GM12801 (cell line): ENCODE data around the gene ZYX.

Source experiments
- CTCF ChIP-seq: IDR thresholded peaks from one replicate; pipeline ENCODE4 v1.5.1; 2011; ENCODE audit warnings: control low read depth; ENCODE audit not compliant: insufficient read length; ENCODE audit errors: extremely low read depth

ZYX gene

DNA sequence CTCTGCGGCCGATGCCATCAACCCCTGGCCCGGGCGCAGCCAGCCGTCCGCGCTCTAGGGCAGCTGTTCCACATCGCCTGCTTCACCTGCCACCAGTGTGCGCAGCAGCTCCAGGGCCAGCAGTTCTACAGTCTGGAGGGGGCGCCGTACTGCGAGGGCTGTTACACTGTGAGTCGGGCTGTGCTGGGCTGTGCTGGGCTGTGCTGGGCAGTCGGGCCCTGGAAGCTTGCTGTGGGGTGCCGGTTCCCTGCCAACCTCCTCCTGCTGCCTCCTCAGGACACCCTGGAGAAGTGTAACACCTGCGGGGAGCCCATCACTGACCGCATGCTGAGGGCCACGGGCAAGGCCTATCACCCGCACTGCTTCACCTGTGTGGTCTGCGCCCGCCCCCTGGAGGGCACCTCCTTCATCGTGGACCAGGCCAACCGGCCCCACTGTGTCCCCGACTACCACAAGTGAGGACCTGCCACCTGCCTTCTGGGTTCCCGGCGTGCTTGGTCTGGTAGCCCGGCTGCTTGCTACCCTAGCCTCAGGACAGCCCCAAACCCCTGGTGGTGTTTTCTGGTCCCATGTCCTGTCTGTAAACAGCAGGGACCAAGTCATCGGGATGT is 7.5 kb downstream of the ZYX start:
- TF ChIP-seq CTCF = no peak

DNA sequence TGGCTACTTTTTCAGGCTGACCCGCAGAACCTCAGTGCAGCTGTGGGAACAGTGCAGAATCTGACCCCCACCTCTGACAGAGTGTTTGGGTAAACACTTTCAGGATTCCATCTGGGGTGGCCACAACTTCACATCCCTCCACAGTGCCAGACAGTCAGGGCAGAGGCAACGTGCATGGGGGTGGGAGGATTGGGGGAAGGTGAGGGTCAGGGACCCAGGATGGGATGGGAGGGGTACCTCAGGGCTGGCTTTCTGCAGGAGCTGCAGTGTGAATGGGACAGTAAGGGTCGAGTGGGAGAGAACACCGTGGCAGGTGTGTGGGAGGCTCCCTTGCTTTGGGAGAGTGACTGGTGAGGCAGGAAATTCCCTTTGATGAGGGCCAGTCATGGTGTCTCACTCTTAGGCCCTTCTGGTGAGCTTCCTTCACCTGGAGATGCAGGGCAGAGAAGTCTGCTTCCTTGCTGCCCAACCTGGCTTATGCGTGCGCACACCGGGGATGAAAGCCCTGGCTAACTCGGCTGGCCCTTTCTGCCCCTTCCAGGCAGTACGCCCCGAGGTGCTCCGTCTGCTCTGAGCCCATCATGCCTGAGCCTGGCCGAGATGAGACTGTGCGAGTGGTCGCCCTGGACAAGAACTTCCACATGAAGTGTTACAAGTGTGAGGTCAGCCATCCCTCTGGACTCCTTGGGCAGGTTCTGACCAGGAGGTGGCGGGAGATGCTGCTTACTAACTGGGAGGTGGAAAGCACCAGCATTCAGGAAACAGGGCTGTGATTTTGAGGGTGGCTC is 8.4 kb downstream of the ZYX start:
- no peak for TF ChIP-seq CTCF

DNA sequence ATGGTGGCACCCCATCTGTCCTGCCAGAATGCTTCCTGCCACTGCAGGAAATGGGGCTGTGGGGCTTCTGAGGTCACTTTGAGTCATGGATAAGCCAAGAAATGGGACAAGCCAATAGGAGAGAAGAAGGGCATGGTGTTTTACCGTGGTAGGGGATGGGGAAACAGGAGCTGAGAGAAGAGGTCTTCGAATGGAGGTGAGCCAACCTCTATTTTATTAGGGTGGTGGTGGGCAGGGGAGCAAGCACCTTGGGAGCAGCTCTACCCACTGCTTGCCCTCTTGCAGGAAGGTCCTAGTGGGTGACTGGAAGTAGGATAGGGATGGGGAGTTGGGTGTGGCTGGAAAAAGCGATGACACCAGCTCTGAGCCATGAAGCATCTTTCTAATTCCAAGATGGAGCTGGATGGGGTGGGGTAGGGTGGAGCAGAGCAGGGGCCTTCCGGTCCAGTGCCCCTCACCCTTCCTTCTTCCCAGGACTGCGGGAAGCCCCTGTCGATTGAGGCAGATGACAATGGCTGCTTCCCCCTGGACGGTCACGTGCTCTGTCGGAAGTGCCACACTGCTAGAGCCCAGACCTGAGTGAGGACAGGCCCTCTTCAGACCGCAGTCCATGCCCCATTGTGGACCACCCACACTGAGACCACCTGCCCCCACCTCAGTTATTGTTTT is 9.1 kb downstream of the ZYX start:
- no peak for TF ChIP-seq CTCF

GRCh38 chr7:143390773-143391317 is 9.7 kb downstream of the ZYX start:
- TF ChIP-seq CTCF = no peak

GRCh38 chr7:143391462-143392404 is 10.6 kb downstream of the ZYX start:
- no peak for TF ChIP-seq CTCF

GRCh38 chr7:143392875-143393266 is 11.7 kb downstream of the ZYX start:
- no peak for TF ChIP-seq CTCF
